Endothelial cell of umbilical vein (primary cell): ENCODE measurements around the gene PKP3. TPM values are rescaled to one million over a fixed set of nuclear protein-coding genes. Genes with fewer than 3 reads are reported as not detected.

ENCODE experiments used
- BruUV-seq: library from RNA; stranded (reverse); fragments of 400-500 nt; replicated peaks from 2 replicates; lab custom pipeline; 2021; lab: Mats Ljungman, UMichigan
- CTCF ChIA-PET: fragments of 300-600, 350-600 bp; sonication (Branson Sonifier 250); formaldehyde crosslinking; loops from one replicate; lab custom pipeline; 2021; ENCODE audit warnings: antibody characterized with exemption, inconsistent platforms; lab: Charles Lee
- POLR2A ChIA-PET: fragments of 300-600, 350-600 bp; sonication (Branson Sonifier 250); formaldehyde crosslinking; loops from one replicate; lab custom pipeline; 2021; ENCODE audit warnings: antibody characterized with exemption, inconsistent platforms; lab: Charles Lee
- DNase-seq: peaks from one replicate; pipeline ENCODE4 v3.0.0-alpha.2; 2011; ENCODE audit warnings: low read depth, low spot score
- FAIRE-seq: peaks from 2 replicates; lab custom pipeline; 2011; peaks lifted over from hg19 to GRCh38; lab: Jason Lieb, UNC
- H2AFZ ChIP-seq: 2 replicates; pipeline ENCODE4 v1.6.0; 2012; ENCODE audit warnings: low read depth, low read length, control low read depth, inconsistent platforms
- H3K27ac ChIP-seq: 2 replicates; pipeline ENCODE4 v1.5.1; 2011; ENCODE audit warnings: low read depth, mild to moderate bottlenecking, control low read depth, low read length, moderate library complexity; ENCODE audit not compliant: insufficient read depth
- H3K27me3 ChIP-seq, 2 experiments: 2 replicates each; pipeline versions ENCODE4 v1.6.0 to v1.6.1; 2011; ENCODE audit warnings: low read length in 2 of 2, mixed read lengths in 1 of 2; ENCODE audit not compliant: control insufficient read depth in 2 of 2, insufficient read depth in 2 of 2
- H3K36me3 ChIP-seq, 2 experiments: 2 replicates in 1 of 2; 3 replicates in 1 of 2; pipeline ENCODE4 v1.5.1; 2011; ENCODE audit warnings: low read length in 2 of 2, mild to moderate bottlenecking in 1 of 2, moderate library complexity in 1 of 2; ENCODE audit not compliant: control insufficient read depth in 2 of 2, insufficient read depth in 2 of 2; ENCODE audit errors: extremely low read depth in 1 of 2
- H3K4me1 ChIP-seq: 3 replicates; pipeline ENCODE4 v1.5.1; 2011; ENCODE audit warnings: mild to moderate bottlenecking, low read length; ENCODE audit not compliant: control insufficient read depth, insufficient read depth; ENCODE audit errors: extremely low read depth
- H3K4me2 ChIP-seq: 2 replicates; pipeline ENCODE4 v1.6.1; 2011; ENCODE audit warnings: low read length, control low read depth, mixed read lengths; ENCODE audit not compliant: insufficient read depth
- H3K4me3 ChIP-seq, 3 experiments: fragments of 200-600 bp in 1 of 3; sonication (generic), shearing (Covaris generic) in 1 of 3; replicated peaks in 1 of 3; 2 replicates each; pipeline ENCODE4 v1.5.1; 2011 to 2016; ENCODE audit warnings: control low read depth in 3 of 3, low read length in 3 of 3, mild to moderate bottlenecking in 2 of 3, inconsistent platforms in 1 of 3, low read depth in 1 of 3, moderate library complexity in 1 of 3; ENCODE audit not compliant: insufficient read depth in 1 of 3
- H3K79me2 ChIP-seq: 2 replicates; pipeline ENCODE4 v1.6.0; 2012; ENCODE audit warnings: low read length, inconsistent platforms; ENCODE audit not compliant: control insufficient read depth, insufficient read depth
- H3K9ac ChIP-seq: replicated peaks from 2 replicates; pipeline ENCODE3; 2011; ENCODE audit warnings: low read length, control low read depth; ENCODE audit not compliant: insufficient read depth; ENCODE audit errors: extremely low read depth
- H3K9me1 ChIP-seq: replicated peaks from 3 replicates; pipeline ENCODE4 v1.6.0; 2011; ENCODE audit warnings: mild to moderate bottlenecking, low read length; ENCODE audit not compliant: control insufficient read depth, insufficient read depth; ENCODE audit errors: extremely low read depth
- H3K9me3 ChIP-seq: replicated peaks from 2 replicates; pipeline ENCODE4 v1.5.1; 2012; ENCODE audit warnings: low read length, inconsistent platforms; ENCODE audit not compliant: control insufficient read depth, insufficient read depth
- H4K20me1 ChIP-seq: replicated peaks from 2 replicates; pipeline ENCODE3; 2011; ENCODE audit warnings: mild to moderate bottlenecking, low read length; ENCODE audit not compliant: control insufficient read depth, insufficient read depth; ENCODE audit errors: extremely low read depth
- CTCF ChIP-seq, 2 donors: IDR thresholded peaks; 1 replicate in 1 of 2; 2 replicates in 1 of 2; pipeline ENCODE4 v1.5.1; 2011; ENCODE audit warnings: low read length in 2 of 2, mild to moderate bottlenecking in 2 of 2, moderate library complexity in 2 of 2, control low read depth in 1 of 2, inconsistent platforms in 1 of 2, low read depth in 1 of 2; ENCODE audit not compliant: insufficient read depth in 1 of 2; ENCODE audit errors: extremely low read depth in 1 of 2
- EZH2 ChIP-seq: IDR thresholded peaks from 2 replicates; pipeline ENCODE4 v1.6.1; 2012; ENCODE audit warnings: borderline replicate concordance, low read depth, mild to moderate bottlenecking, moderate library complexity, low read length, inconsistent platforms; ENCODE audit not compliant: severe bottlenecking
- FOS ChIP-seq: IDR thresholded peaks from 2 replicates; pipeline ENCODE4 v1.6.1; 2011; ENCODE audit warnings: mild to moderate bottlenecking, low read length, moderate library complexity, borderline replicate concordance; ENCODE audit not compliant: insufficient read depth
- GATA2 ChIP-seq: IDR thresholded peaks from 2 replicates; pipeline ENCODE4 v1.7.0; 2011; ENCODE audit warnings: low read depth, mild to moderate bottlenecking, moderate library complexity, mixed read lengths, low read length; ENCODE audit not compliant: insufficient read length, insufficient read depth
- JUN ChIP-seq: IDR thresholded peaks from 2 replicates; pipeline ENCODE4 v1.6.1; 2011; ENCODE audit warnings: borderline replicate concordance, low read depth; ENCODE audit not compliant: insufficient read length, insufficient read depth
- MAX ChIP-seq: IDR thresholded peaks from 2 replicates; pipeline ENCODE4 v1.6.1; 2011; ENCODE audit not compliant: insufficient read depth, insufficient read length
- MYC ChIP-seq: IDR thresholded peaks from one replicate; pipeline ENCODE4 v1.6.1; 2011; ENCODE audit warnings: mild to moderate bottlenecking, low read depth, low read length
- POLR2A ChIP-seq: IDR thresholded peaks from 2 replicates; pipeline ENCODE4 v1.6.1; 2012; ENCODE audit warnings: low read depth, mild to moderate bottlenecking, control low read depth, low read length
- POLR2AphosphoS5 ChIP-seq: IDR thresholded peaks from 2 replicates; pipeline ENCODE4 v1.6.1; 2012; ENCODE audit warnings: low read depth, mild to moderate bottlenecking, control low read depth, low read length, moderate library complexity; ENCODE audit not compliant: insufficient read depth
- dilution Hi-C: fragments of 300-500 bp; cut with MboI; formaldehyde crosslinking; loops from one replicate; pipeline ENCODE4 v1.15.0; 2019; ENCODE audit warnings: low sequenced_read_pairs; ENCODE audit not compliant: extremely low pct_ligation_motif_present
- intact Hi-C: fragments of 100-400 bp; cut with micrococcal nuclease; formaldehyde crosslinking; loops from one replicate; pipeline ENCODE4 v1.10.0; 2022
- polyA plus RNA-seq, 4 experiments: library from polyadenylated mRNA; depleted of rRNA in 3 of 4; stranded (reverse) in 3 of 4; unstranded in 1 of 4; fragments of >200 nt; gene quantifications; 2 replicates each; pipeline versions ENCODE4 v1.2.1 to v1.2.3, GENCODE V29; 2011 to 2012; ENCODE audit warnings: missing spikeins in 1 of 4
- total RNA-seq: library from RNA; stranded (reverse); gene quantifications from 2 replicates; pipeline ENCODE4 v1.2.3, GENCODE V29; 2021

Gene PKP3
- total and polyA plus RNA-seq, 2 donors (not counting 3 experiments of a cell fraction or from before 2014, with no cell fraction given) = 0.27 to 0.59 TPM

- no TSS peak for BruUV-seq
- Histone ChIP-seq H3K9ac (no peak within 1 kb of the TSS), H3K4me1 (no peaks in the 10 kb centered on the region), H3K4me2 (no peak within 1 kb of the TSS), H3K36me3 (no peaks in the 10 kb centered on the region), H3K27ac (no peak within 1 kb of the TSS), H3K27me3 (peaks cover 0 to 2% of the 10 kb centered on the region in 2 experiments), H2AFZ (no peak within 1 kb of the TSS), H3K9me1 (no peaks in the 10 kb centered on the region), H3K9me3 (no peaks in the 10 kb centered on the region), H3K4me3 (no peak within 1 kb of the TSS), H3K79me2 (no peaks in the 10 kb centered on the region), H4K20me1 (no peaks in the 10 kb centered on the region)
- POLR2A ChIA-PET = no interaction called here
- CTCF ChIA-PET = no interaction called here
- intact Hi-C loops (no loop called here), dilution Hi-C loops (no loop called here)
- TF ChIP-seq GATA2 (no peak), POLR2AphosphoS5 (no peak), MYC (no peak), FOS (no peak), EZH2 (no peak), CTCF (IDR thresholded peaks at IDR 0.05; ENCODE audit: extremely low read depth in 1 of 2, insufficient read depth in 1 of 2, low read depth in 1 of 2, low read length in 2 of 2) (no peak), MAX (no peak), POLR2A (no peak), JUN (no peak)
- FAIRE-seq (no peak), DNase-seq (no peak)
These were observed 47.6 kb downstream of the PKP3 start, which contains the start of gene ANO9 for GRCh38 chr11:441418-442274. ANO9 (minus strand) TSS chr11:442011; CDS start chr11:441926, 85 bp downstream.
